ENCODE data around the gene AMACR. TPM values are rescaled to one million over a fixed set of nuclear protein-coding genes. Genes with fewer than 3 reads are reported as not detected.

AMACR gene
- total and polyA plus RNA-seq, 2 of the 8 experiments (the other 6 are each of a cell fraction or from before 2014, with no cell fraction given), result 9.1 to 12.6 TPM

DNA sequence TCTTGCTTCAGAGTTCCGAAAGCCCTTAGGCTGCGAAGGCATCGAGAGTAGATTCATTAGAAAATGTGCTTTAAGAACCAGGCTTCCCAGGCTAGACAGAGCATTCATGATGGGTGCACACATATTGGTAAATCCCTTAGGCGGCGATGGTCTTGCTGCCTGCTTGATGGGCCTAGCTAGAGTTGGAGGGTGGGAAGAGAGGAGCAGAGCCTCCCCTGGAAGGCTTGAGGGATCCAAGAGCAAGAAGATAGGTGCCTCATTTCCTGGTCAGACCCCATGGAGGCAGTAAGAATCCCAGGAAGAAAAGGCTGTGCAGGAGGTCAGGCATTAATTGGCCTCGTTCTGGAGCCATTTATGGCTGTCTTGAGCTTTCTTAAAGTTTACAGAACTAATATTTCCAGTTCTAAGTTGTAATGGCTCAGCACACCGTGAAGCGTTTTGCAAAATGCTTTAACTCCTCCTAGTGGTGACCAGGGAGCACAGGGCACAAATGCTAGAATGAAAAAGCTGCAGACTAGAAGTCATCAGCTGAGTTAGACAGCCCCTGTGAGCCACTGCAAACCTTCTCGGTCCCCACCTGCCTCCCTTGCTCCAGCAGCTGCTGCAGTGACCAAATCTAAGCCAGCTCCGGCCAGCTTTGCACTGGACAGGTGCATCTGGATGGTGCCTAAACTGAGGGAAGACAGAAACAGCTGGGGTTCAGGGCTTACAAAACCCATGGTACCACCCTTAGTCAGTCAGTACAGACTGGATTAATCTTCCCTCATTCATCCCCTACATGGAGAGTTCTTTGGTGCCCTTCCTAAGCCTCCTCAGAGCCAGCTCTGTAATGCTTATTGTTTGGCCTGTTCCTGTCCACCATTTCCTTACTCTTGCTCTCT is 38.0 kb downstream of the AMACR start:
- DNase-seq (ENCODE audit: low read depth in 1 of 2, low spot score in 2 of 2) (no peak), FAIRE-seq (peak; percentile 83)

More for the DNA sequence above, 38.0 kb downstream of the AMACR start:
- H2BK15ac ChIP-seq (ENCODE audit: low read length), result 0 out of 2 replicates have a peak overlapping the region, but pooled peaks have one; percentile 34
- no peak overlapping the region; the same call in 1 of the 2 replicates for H2BK20ac ChIP-seq (ENCODE audit: low read length)
- no peak overlapping the region for H2BK120ac ChIP-seq (replicated peaks; ENCODE audit: low read depth, low read length)
- H4K8ac ChIP-seq (ENCODE audit: extremely low read depth, insufficient read depth, low read length), result no peak overlapping the region
- H3K23me2 ChIP-seq (ENCODE audit: low read depth, low read length), result no peaks in the 10 kb centered on the region
- no peaks in the 10 kb centered on the region for H3K79me1 ChIP-seq (ENCODE audit: low read depth, low read length)
- H2BK5ac ChIP-seq (ENCODE audit: low read depth, low read length), result no peak overlapping the region
- H3K18ac ChIP-seq (ENCODE audit: extremely low read depth, low read length), result no peak overlapping the region
- H3K14ac ChIP-seq (ENCODE audit: insufficient read length), result no peak overlapping the region
- ChIA-PET CTCF (ENCODE audit: partially characterized antibody) (interaction anchor here (0.6 to 4.7 kb wide), 56 partner anchors 9 to 535 kb away, joined by 3 to 46 read pairs (median 4); partner anchors contain the start of gene RXFP3), POLR2A (ENCODE audit: partially characterized antibody) (interaction anchor here (0.6 to 2.1 kb wide), 6 partner anchors 9 to 528 kb away, joined by 3 to 6 read pairs (median 3); no protein-coding TSS in a partner anchor)
- H3K9me3 ChIP-seq (ENCODE audit: insufficient read depth in 2 of 2, low read depth in 1 of 2, low read length in 1 of 2), result no peaks in the 10 kb centered on the region
- no peak overlapping the region for H3K9ac ChIP-seq (replicated peaks in 1 of 4; ENCODE audit: extremely low read depth in 1 of 4, low read depth in 3 of 4, low read length in 3 of 4)
- no peaks in the 10 kb centered on the region for H3K4me1 ChIP-seq (replicated peaks in 1 of 4; ENCODE audit: control insufficient read depth in 3 of 4, insufficient read depth in 4 of 4, low read length in 3 of 4)
- H2BK12ac ChIP-seq (ENCODE audit: low read depth, low read length), result 0 out of 2 replicates have a peak overlapping the region, but pooled peaks have one; percentile 11
- H2AK5ac ChIP-seq (ENCODE audit: low read depth, low read length), result no peak overlapping the region
- no peak overlapping the region for H4K91ac ChIP-seq (replicated peaks; ENCODE audit: insufficient read length, low read length)
- H3K23ac ChIP-seq (ENCODE audit: insufficient read length), result no peak overlapping the region
- no peak overlapping the region for H3K56ac ChIP-seq (replicated peaks; ENCODE audit: insufficient read length, low read depth, low read length)
- no peak overlapping the region for H4K5ac ChIP-seq (ENCODE audit: insufficient read length, low read depth, low read length)
- H3K4me3 ChIP-seq (ENCODE audit: extremely low read depth in 1 of 4, insufficient read depth in 2 of 4, low read depth in 3 of 4, low read length in 4 of 4), result no peak overlapping the region
- H3K27me3 ChIP-seq (replicated peaks in 1 of 4; ENCODE audit: control insufficient read depth in 3 of 4, extremely low read depth in 1 of 4, insufficient read depth in 3 of 4, low read length in 3 of 4), result no peaks in the 10 kb centered on the region
- H4K20me1 ChIP-seq (replicated peaks in 1 of 2; ENCODE audit: control insufficient read depth in 1 of 2, insufficient read depth in 2 of 2, low read length in 2 of 2), result no peaks in the 10 kb centered on the region
- H3K4ac ChIP-seq (replicated peaks; ENCODE audit: insufficient read length, low read depth, low read length), result no peak overlapping the region
- H3K79me2 ChIP-seq (ENCODE audit: control insufficient read depth in 1 of 2, insufficient read depth in 2 of 2, low read length in 2 of 2), result no peaks in the 10 kb centered on the region
- no peak overlapping the region for H3K4me2 ChIP-seq (ENCODE audit: insufficient read depth in 1 of 2, low read depth in 2 of 2, low read length in 2 of 2)
- H2AFZ ChIP-seq (ENCODE audit: low read length), result peak overlapping the region; percentile 83
- whole genome bisulfite sequencing, 2 experiments (ENCODE audit: extremely low coverage in 1 of 2, insufficient coverage in 1 of 2, insufficient read length in 1 of 2, insufficient replicate concordance in 2 of 2, low coverage in 1 of 2, low lambda C conversion rate in 2 of 2, missing lambda C conversion rate in 1 of 2), result 67% methylated on average over 10 of the region's 10 CpGs; no CpG with 5 or more reads in 1 of the 2 experiments
- no peak overlapping the region for H3K27ac ChIP-seq (ENCODE audit: low read depth, low read length)
- TF ChIP-seq TAF1 (IDR thresholded peaks at IDR 0.05; ENCODE audit: low read depth, low read length) (no peak), RAD21 (IDR thresholded peaks at IDR 0.05 in 1 of 2, conservative IDR thresholded peaks at IDR 0.05 in 1 of 2; ENCODE audit: low read depth in 2 of 2, low read length in 2 of 2) (peak; percentile 90 to 91), SIN3A (conservative IDR thresholded peaks at IDR 0.05 in 1 of 2, IDR thresholded peaks at IDR 0.05 in 1 of 2; ENCODE audit: low read depth in 1 of 2, low read length in 2 of 2) (0 out of 4 replicates have a peak, but pooled peaks of 1 of the 2 experiments have one; percentile 30)
- TF ChIP-seq, protein P1, sequence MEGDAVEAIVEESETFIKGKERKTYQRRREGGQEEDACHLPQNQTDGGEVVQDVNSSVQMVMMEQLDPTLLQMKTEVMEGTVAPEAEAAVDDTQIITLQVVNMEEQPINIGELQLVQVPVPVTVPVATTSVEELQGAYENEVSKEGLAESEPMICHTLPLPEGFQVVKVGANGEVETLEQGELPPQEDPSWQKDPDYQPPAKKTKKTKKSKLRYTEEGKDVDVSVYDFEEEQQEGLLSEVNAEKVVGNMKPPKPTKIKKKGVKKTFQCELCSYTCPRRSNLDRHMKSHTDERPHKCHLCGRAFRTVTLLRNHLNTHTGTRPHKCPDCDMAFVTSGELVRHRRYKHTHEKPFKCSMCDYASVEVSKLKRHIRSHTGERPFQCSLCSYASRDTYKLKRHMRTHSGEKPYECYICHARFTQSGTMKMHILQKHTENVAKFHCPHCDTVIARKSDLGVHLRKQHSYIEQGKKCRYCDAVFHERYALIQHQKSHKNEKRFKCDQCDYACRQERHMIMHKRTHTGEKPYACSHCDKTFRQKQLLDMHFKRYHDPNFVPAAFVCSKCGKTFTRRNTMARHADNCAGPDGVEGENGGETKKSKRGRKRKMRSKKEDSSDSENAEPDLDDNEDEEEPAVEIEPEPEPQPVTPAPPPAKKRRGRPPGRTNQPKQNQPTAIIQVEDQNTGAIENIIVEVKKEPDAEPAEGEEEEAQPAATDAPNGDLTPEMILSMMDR (IDR thresholded peaks at IDR 0.05; ENCODE audit: control extremely low read depth in 1 of 3, insufficient read depth in 1 of 3, low read depth in 1 of 3, low read length in 3 of 3), result peak in 2 of 3 experiments; percentile 74 to 84; a peak in 3 of 4 replicates
- no peaks in the 10 kb centered on the region for H3K36me3 ChIP-seq (ENCODE audit: control insufficient read depth in 2 of 4, insufficient read depth in 4 of 4, low read length in 3 of 4)

All from H1 (cell line).